ENCODE data around the gene SNX25. TPM values are rescaled to one million over a fixed set of nuclear protein-coding genes. Genes with fewer than 3 reads are reported as not detected.

SNX25 gene
- total RNA-seq, 1 donor from 2014 or later = 13.0 TPM

- TF ChIP-seq POLR2A (IDR thresholded peaks at IDR 0.05) (no peak), POLR2AphosphoS5 (IDR thresholded peaks at IDR 0.05; ENCODE audit: insufficient read depth in 1 of 2, low read depth in 1 of 2) (no peak), CTCF (IDR thresholded peaks at IDR 0.05) (no peak)
- H3K4me3 ChIP-seq = no peak overlapping the region
- no peaks in the 10 kb centered on the region for H3K9me3 ChIP-seq
- intact Hi-C loops (cut with DNase I) = no loop called here
- no peaks in the 10 kb centered on the region for H3K27me3 ChIP-seq
- no peak overlapping the region for H3K27ac ChIP-seq
- DNase-seq (ENCODE audit: extremely low spot score in 2 of 2) = no peak
- peaks cover 31% of the 10 kb centered on the region for H3K4me1 ChIP-seq
- H3K36me3 ChIP-seq = no peaks in the 10 kb centered on the region
Measured at GRCh38 chr4:185218312-185218711, 8.9 kb downstream of the SNX25 start.

GRCh38 chr4:185219551-185220344, 10.3 kb downstream of the SNX25 start:
- peaks cover 28% of the 10 kb centered on the region for H3K4me1 ChIP-seq
- intact Hi-C loops (cut with DNase I) = no loop called here
- DNase-seq (ENCODE audit: extremely low spot score in 2 of 2) = no peak

GRCh38 chr4:185221491-185221890, 12.1 kb downstream of the SNX25 start:
- TF ChIP-seq CTCF (IDR thresholded peaks at IDR 0.05) (no peak), POLR2A (IDR thresholded peaks at IDR 0.05) (no peak), POLR2AphosphoS5 (IDR thresholded peaks at IDR 0.05; ENCODE audit: insufficient read depth in 1 of 2, low read depth in 1 of 2) (no peak)
- intact Hi-C loops (cut with DNase I) = no loop called here
- Histone ChIP-seq H3K27ac (no peak overlapping the region), H3K27me3 (no peaks in the 10 kb centered on the region), H3K4me1 (peaks cover 17% of the 10 kb centered on the region), H3K4me3 (no peak overlapping the region), H3K9me3 (no peaks in the 10 kb centered on the region), H3K36me3 (no peaks in the 10 kb centered on the region)
- no peak for DNase-seq (ENCODE audit: extremely low spot score in 2 of 2)

More at GRCh38 chr4:185219551-185220344, 10.3 kb downstream of the SNX25 start:
- no peak for TF ChIP-seq POLR2A (IDR thresholded peaks at IDR 0.05)
- no peak for TF ChIP-seq CTCF (IDR thresholded peaks at IDR 0.05)
- no peak for TF ChIP-seq POLR2AphosphoS5 (IDR thresholded peaks at IDR 0.05; ENCODE audit: insufficient read depth in 1 of 2, low read depth in 1 of 2)
- Histone ChIP-seq H3K27me3 (no peaks in the 10 kb centered on the region), H3K36me3 (no peaks in the 10 kb centered on the region), H3K9me3 (no peaks in the 10 kb centered on the region), H3K27ac (peak overlapping the region; percentile 20), H3K4me3 (no peak overlapping the region)

GRCh38 chr4:185221912-185222311, 12.5 kb downstream of the SNX25 start:
- no peak for TF ChIP-seq CTCF (IDR thresholded peaks at IDR 0.05)
- TF ChIP-seq POLR2AphosphoS5 (IDR thresholded peaks at IDR 0.05; ENCODE audit: insufficient read depth in 1 of 2, low read depth in 1 of 2) = no peak
- no peak for TF ChIP-seq POLR2A (IDR thresholded peaks at IDR 0.05)
- no peak for DNase-seq (ENCODE audit: extremely low spot score in 2 of 2)
- no peak overlapping the region for H3K4me3 ChIP-seq
- intact Hi-C loops (cut with DNase I) = no loop called here
- H3K9me3 ChIP-seq = no peaks in the 10 kb centered on the region
- no peaks in the 10 kb centered on the region for H3K27me3 ChIP-seq
- no peaks in the 10 kb centered on the region for H3K36me3 ChIP-seq
- H3K27ac ChIP-seq = no peak overlapping the region
- H3K4me1 ChIP-seq = peaks cover 17% of the 10 kb centered on the region

GRCh38 chr4:185222598-185222997, 13.2 kb downstream of the SNX25 start:
- Histone ChIP-seq H3K9me3 (no peaks in the 10 kb centered on the region), H3K27me3 (no peaks in the 10 kb centered on the region), H3K4me3 (no peak overlapping the region), H3K4me1 (peaks cover 15% of the 10 kb centered on the region), H3K36me3 (no peaks in the 10 kb centered on the region), H3K27ac (no peak overlapping the region)
- no peak for DNase-seq (ENCODE audit: extremely low spot score in 2 of 2)
- intact Hi-C loops (cut with DNase I) = no loop called here
- no peak for TF ChIP-seq CTCF (IDR thresholded peaks at IDR 0.05)
- TF ChIP-seq POLR2A (IDR thresholded peaks at IDR 0.05) = no peak
- no peak for TF ChIP-seq POLR2AphosphoS5 (IDR thresholded peaks at IDR 0.05; ENCODE audit: insufficient read depth in 1 of 2, low read depth in 1 of 2)

Measured in vagina (tissue), 2 donors.